ES-I3 (cell line): ENCODE data around the gene MT3.
A peak's percentile ranks its signal among the peaks of the same experiment; 100 is the strongest.

Experiments used
- H3K36me3 ChIP-seq: 2 replicates; pipeline ENCODE4 v1.6.1; 2013; ENCODE audit warnings: mild to moderate bottlenecking, low read length, control low read depth, moderate library complexity; ENCODE audit not compliant: insufficient read depth
- H3K4me1 ChIP-seq: 2 replicates; pipeline ENCODE4 v1.6.1; 2013; ENCODE audit warnings: mild to moderate bottlenecking, control low read depth, low read length; ENCODE audit not compliant: insufficient read depth
- H3K9ac ChIP-seq: 2 replicates; pipeline ENCODE4 v1.6.1; 2013; ENCODE audit warnings: low read depth, mild to moderate bottlenecking, low read length, moderate library complexity
- H3K9me3 ChIP-seq: 2 replicates; pipeline ENCODE4 v1.6.1; 2013; ENCODE audit warnings: mild to moderate bottlenecking, low read length, moderate library complexity; ENCODE audit not compliant: control insufficient read depth, insufficient read depth

The MT3 gene

DNA sequence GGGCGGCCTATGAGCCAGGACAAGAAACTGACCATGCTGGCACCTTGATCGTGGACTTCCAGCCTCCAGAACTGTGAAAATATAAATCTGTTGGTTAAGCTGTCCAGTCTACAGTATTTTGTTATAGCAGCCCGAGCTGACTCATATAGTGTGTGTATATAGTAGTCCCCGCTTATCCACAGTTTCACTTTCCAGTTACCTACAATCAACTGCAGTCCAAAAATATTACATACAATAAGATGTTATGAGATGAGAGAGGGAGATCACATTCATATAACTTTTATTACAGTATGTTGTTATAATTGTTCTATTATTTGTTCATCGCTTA lies 4.9 kb downstream of the MT3 start:
- Histone ChIP-seq H3K9ac (no peak overlapping the region), H3K4me1 (no peaks in the 10 kb centered on the region), H3K36me3 (no peaks in the 10 kb centered on the region), H3K9me3 (no peaks in the 10 kb centered on the region; the same call in 1 of the 2 replicates)

DNA sequence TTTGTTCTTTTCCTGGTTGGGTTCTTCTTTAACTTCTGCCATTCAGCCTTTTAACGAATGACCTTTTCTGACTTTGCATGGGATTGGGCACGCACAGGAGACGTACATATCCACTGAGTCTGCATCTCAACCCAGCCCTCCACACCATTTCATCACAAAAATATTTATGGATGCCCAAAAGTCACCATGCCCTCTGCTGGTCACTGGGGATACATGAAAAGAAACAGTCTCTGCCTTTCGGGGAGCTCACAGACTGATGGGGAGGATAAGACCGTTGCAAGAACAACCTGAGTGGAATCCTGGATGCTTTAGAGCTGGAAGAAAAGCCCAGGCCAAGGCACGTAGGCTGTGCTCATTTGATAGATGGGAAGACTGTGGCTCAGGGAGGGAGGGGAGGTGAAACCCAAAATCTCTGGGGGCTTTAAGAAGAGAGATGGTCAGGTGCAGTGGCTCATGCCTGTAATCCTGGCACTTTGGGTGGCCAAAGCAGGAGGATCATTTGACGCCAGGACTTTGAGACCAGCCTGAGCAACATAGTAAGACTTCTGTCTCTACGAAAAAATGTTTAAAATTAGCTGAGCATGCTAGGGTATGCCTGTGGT lies 11.2 kb downstream of the MT3 start:
- H3K9ac ChIP-seq, result no peak overlapping the region
- H3K9me3 ChIP-seq, result no peaks in the 10 kb centered on the region
- H3K36me3 ChIP-seq, result no peaks in the 10 kb centered on the region
- H3K4me1 ChIP-seq, result no peaks in the 10 kb centered on the region

- Histone ChIP-seq H3K9ac (no peak overlapping the region), H3K4me1 (no peaks in the 10 kb centered on the region), H3K36me3 (no peaks in the 10 kb centered on the region), H3K9me3 (no peaks in the 10 kb centered on the region)
Measured at GRCh38 chr16:56601325-56601724, 12.0 kb downstream of the MT3 start.

DNA sequence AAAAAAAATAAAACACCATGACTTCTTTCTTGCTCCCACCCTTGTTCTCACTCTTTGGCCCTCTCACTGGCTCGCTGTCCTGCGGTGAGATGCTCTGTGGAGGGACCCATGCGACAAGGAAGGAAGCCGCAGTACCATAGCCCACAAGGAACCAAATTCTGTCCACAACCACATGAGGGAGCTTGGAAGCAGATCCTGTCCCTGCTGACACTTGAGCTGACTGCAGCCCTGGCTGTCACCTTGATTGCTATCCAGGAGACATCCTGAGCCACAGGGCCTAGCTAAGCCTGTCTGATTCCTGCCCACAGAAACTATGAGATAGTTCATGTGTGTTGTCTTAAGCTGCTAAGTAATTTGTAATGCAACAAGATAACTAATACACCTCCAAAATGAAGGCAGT lies 14.3 kb downstream of the MT3 start:
- H3K36me3 ChIP-seq, result no peaks in the 10 kb centered on the region
- peaks cover 16% of the 10 kb centered on the region for H3K4me1 ChIP-seq
- H3K9me3 ChIP-seq, result no peaks in the 10 kb centered on the region
- H3K9ac ChIP-seq, result no peak overlapping the region

DNA sequence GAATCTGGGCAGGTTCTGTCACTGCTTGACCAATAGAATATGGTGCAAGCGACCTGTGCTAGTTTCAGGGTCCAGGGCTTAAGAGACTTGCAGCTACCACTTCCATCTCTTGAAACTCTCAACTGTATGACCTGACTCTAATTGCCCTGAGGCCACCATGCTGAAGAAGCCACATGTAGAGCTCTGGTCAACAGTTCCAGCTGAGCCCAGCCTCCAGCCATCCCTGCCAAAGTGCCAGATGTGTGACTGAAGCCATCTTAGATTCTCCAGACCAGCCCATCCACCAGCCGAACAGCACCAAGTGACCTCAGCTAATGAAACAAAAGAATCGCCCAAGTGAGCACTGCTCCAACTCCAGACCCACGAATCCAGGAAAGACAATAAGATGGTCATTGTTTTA lies 15.6 kb downstream of the MT3 start:
- no peaks in the 10 kb centered on the region for H3K36me3 ChIP-seq
- H3K4me1 ChIP-seq, result peaks cover 23% of the 10 kb centered on the region
- no peaks in the 10 kb centered on the region for H3K9me3 ChIP-seq
- no peak overlapping the region for H3K9ac ChIP-seq

GRCh38 chr16:56605475-56605874 lies 16.1 kb downstream of the MT3 start:
- H3K9ac ChIP-seq, result no peak overlapping the region
- no peaks in the 10 kb centered on the region for H3K36me3 ChIP-seq
- H3K4me1 ChIP-seq, result peaks cover 28% of the 10 kb centered on the region
- H3K9me3 ChIP-seq, result no peaks in the 10 kb centered on the region

DNA sequence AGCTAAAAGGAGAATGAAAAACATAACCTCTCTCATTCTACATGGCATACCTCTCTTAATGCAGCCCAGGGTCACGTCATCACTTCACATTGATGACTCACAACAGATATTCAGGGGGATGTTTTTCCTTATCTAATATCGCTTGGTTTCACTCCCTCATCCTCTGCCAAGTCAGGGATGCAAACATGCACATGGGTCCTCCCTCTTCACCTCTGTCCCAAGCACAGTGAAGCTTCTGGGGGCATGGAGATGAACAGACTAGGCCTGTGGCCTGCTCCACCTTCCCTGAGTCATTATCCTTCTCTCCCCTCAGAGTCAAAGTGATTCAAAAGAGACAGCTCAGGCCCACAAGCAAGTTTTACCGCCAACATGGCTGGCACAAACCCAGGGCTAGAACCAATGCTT lies 16.7 kb downstream of the MT3 start:
- Histone ChIP-seq H3K4me1 (peaks cover 30% of the 10 kb centered on the region), H3K9ac (no peak overlapping the region)

GRCh38 chr16:56606476-56607108 lies 17.3 kb downstream of the MT3 start:
- Histone ChIP-seq H3K9me3 (no peaks in the 10 kb centered on the region), H3K36me3 (no peaks in the 10 kb centered on the region), H3K4me1 (peaks cover 30% of the 10 kb centered on the region), H3K9ac (no peak overlapping the region)

More for the DNA sequence above, 16.7 kb downstream of the MT3 start:
- Histone ChIP-seq H3K36me3 (no peaks in the 10 kb centered on the region), H3K9me3 (no peaks in the 10 kb centered on the region)

- Histone ChIP-seq H3K9ac (no peak overlapping the region), H3K4me1 (peaks cover 30% of the 10 kb centered on the region)
Measured at GRCh38 chr16:56607109-56607618, 17.8 kb downstream of the MT3 start.

DNA sequence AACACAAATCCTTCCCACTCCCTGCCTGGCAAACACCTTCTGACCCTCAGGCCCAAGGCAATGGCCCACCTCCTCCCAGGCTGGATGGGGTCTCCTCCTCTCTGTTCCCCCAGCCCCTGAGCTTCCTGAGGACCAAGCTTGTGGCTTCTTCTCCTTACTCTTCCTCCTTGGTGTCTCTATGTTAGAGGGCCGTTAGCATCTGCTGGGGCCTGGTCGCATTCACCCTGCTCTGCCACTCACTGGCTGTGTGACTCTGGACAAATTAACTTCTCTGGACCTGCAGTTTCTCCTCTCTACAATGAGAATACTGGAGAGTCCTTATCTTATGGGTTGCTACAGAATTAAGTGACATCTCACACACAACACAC lies 18.3 kb downstream of the MT3 start:
- no peaks in the 10 kb centered on the region for H3K9me3 ChIP-seq
- H3K4me1 ChIP-seq, result peaks cover 30% of the 10 kb centered on the region
- no peaks in the 10 kb centered on the region for H3K36me3 ChIP-seq
- peak overlapping the region; percentile 52; the same call in 1 of the 2 replicates for H3K9ac ChIP-seq

More at GRCh38 chr16:56607109-56607618, 17.8 kb downstream of the MT3 start:
- no peaks in the 10 kb centered on the region for H3K36me3 ChIP-seq
- no peaks in the 10 kb centered on the region for H3K9me3 ChIP-seq

DNA sequence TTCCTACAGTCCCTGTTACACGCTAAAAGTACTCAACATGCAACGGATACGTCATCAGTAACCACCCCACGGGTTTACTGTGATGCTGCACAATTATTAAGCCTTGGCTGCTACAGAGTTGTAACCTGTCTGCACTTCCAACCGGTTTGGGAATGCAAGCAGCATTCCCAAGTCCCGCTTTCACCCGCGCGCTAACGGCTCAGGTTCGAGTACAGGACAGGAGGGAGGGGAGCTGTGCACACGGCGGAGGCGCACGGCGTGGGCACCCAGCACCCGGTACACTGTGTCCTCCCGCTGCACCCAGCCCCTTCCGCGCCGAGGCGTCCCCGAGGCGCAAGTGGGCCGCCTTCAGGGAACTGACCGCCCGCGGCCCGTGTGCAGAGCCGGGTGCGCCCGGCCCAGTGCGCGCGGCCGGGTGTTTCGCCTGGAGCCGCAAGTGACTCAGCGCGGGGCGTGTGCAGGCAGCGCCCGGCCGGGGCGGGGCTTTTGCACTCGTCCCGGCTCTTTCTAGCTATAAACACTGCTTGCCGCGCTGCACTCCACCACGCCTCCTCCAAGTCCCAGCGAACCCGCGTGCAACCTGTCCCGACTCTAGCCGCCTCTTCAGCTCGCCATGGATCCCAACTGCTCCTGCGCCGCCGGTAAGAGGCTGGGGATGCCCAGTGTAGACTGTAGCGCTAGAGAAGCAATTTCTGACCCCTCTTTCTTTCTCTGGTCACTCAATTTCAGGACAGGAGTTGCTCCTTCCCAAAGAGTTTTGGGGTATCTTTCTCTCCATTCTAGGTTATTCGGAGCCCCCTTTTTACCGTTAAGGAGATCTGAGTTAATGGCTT lies 18.9 kb downstream of the MT3 start, which contains the start of gene MT2A:
MT2A (plus strand) TSS at position 542 of the 833 bp plus-strand sequence; CDS start at position 614, 72 bp downstream.
- Histone ChIP-seq H3K36me3 (no peaks in the 10 kb centered on the region), H3K9me3 (no peaks in the 10 kb centered on the region), H3K4me1 (peaks cover 30% of the 10 kb centered on the region), H3K9ac (peak within 1 kb of the TSS; percentile 52)

DNA sequence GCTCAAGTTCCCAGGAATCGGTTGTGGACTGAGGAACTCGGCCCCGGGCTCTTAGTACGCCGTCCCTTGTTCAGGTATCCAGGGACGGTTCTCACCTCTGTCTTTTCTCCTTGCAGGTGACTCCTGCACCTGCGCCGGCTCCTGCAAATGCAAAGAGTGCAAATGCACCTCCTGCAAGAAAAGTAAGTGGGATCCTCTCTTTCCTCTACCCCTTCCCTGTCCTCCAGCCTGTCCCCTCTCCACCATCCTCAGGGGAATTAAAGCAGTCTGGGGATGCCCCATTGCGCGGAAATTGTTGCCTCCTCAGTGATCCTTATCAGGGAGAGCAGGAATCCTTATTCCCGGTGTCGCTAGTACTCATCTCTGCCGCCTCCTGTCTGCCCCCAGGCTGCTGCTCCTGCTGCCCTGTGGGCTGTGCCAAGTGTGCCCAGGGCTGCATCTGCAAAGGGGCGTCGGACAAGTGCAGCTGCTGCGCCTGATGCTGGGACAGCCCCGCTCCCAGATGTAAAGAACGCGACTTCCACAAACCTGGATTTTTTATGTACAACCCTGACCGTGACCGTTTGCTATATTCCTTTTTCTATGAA lies 19.6 kb downstream of the MT3 start:
- Histone ChIP-seq H3K9ac (peak overlapping the region; percentile 52), H3K9me3 (no peaks in the 10 kb centered on the region), H3K36me3 (no peaks in the 10 kb centered on the region), H3K4me1 (peaks cover 36% of the 10 kb centered on the region)

GRCh38 chr16:56609463-56609921 lies 20.2 kb downstream of the MT3 start:
- Histone ChIP-seq H3K36me3 (no peaks in the 10 kb centered on the region), H3K4me1 (peaks cover 36% of the 10 kb centered on the region), H3K9ac (peak overlapping the region; percentile 52), H3K9me3 (no peaks in the 10 kb centered on the region)

DNA sequence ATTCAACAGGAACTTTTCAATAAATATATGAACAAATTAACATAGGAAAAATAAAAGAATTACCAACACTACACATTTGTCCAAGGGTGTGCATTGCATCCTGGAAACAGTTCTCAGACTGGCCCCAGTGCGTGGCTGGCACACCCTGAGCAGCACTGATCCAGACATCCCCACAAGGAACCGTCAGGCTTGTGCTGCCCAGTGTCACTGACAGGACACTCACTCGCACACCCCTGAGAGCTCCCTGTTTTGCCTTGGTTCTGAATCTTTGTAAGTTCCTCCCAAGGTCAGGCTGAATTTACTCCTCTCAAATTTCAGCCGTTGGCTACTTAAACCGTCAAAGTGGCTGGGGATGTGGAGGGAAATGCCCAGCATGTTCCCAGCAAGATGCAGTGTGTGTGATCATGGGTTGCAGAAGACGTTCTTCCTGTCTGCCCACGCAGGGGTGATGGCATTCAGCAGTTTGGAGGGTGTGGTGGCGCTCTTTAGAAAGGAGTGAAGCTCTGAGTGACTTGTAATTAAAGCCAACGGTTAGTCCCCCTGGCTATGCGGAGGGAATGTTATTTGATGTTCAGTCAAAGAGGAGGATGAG lies 20.8 kb downstream of the MT3 start:
- H3K36me3 ChIP-seq, result no peaks in the 10 kb centered on the region
- H3K9ac ChIP-seq, result peak overlapping the region; percentile 52
- H3K4me1 ChIP-seq, result peaks cover 36% of the 10 kb centered on the region
- no peaks in the 10 kb centered on the region for H3K9me3 ChIP-seq
